ENCODE data around the gene OTOF.

DNA sequence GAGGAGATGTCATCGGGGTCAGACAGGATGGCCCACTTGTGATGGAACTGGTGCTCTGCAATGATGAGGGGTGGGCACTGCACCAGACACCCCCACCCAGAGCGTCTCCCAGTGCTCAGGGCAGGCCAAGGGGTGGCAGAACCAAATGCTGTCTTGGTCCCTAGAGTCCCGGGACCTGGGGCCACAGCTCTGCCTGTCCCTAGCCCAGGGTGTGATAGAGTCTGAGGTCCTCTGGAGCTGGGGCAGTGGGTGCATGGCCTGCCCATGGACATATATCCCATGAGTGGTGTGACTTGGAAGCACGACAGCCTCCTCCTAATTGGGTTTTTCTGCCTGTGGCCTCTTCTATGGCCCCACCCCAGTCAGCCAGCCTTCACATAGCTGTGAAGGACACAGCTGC lies 6.7 kb upstream of the OTOF start:
- TF ChIP-seq, protein P1, sequence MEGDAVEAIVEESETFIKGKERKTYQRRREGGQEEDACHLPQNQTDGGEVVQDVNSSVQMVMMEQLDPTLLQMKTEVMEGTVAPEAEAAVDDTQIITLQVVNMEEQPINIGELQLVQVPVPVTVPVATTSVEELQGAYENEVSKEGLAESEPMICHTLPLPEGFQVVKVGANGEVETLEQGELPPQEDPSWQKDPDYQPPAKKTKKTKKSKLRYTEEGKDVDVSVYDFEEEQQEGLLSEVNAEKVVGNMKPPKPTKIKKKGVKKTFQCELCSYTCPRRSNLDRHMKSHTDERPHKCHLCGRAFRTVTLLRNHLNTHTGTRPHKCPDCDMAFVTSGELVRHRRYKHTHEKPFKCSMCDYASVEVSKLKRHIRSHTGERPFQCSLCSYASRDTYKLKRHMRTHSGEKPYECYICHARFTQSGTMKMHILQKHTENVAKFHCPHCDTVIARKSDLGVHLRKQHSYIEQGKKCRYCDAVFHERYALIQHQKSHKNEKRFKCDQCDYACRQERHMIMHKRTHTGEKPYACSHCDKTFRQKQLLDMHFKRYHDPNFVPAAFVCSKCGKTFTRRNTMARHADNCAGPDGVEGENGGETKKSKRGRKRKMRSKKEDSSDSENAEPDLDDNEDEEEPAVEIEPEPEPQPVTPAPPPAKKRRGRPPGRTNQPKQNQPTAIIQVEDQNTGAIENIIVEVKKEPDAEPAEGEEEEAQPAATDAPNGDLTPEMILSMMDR (IDR thresholded peaks at IDR 0.05): no peak
- TF ChIP-seq POLR2A (IDR thresholded peaks at IDR 0.05) (no peak), EP300 (IDR thresholded peaks at IDR 0.05) (no peak)

All from stomach (tissue), 4 donors.